IPS DF 19.7 (cell line): ENCODE data around the gene DENND2D.
A peak's percentile ranks its signal among the peaks of the same experiment; 100 is the strongest.

Experiments
- DNase-seq: peaks from one replicate; pipeline ENCODE4 v3.0.0-alpha.2; 2013; ENCODE audit warnings: low read depth, low spot score

The DENND2D gene

DNA sequence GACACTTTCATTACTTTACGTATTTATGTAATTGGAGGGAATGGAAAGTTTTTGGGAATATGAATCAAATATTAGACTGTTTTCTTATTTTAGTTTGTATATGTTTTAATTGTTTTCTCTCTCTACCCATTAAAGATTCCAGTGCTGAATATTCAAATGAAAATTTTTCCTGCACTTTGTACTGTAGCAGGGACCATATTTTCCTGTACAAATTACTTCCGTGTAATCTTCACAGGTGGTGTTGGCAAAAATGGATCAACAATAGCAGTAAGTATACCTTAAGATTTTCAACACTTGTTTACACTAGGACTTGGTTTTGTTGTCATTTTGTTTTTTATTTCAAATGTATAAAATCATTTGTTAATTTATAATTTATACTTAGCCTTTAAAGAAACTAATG, 18.4 kb downstream of the DENND2D start:
- no peak for DNase-seq

- no peak for DNase-seq
These were observed 20.4 kb downstream of the DENND2D start for GRCh38 chr1:111179968-111180533.

GRCh38 chr1:111176678-111177077, 23.8 kb downstream of the DENND2D start:
- no peak for DNase-seq

DNA sequence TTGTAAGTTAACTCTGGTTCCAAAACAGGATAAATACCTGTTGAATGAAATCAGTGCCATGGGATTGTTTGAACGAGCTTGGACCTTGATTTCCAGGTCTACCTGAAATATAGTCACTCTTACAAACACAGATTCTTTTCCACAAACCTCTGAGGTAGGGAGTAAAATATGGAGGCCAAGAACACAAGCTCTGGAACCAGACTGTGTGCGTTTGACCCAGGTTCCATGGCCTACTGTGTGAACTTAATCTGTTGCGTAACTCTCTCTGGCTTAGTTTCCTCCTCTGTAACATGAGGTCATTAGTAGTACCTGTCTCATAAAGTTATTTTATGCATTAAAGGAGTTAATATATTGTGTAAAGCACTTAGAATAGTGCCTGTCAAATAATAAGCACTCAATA, 25.1 kb downstream of the DENND2D start:
- DNase-seq, result no peak

GRCh38 chr1:111174070-111174469, 26.4 kb downstream of the DENND2D start:
- no peak for DNase-seq

DNA sequence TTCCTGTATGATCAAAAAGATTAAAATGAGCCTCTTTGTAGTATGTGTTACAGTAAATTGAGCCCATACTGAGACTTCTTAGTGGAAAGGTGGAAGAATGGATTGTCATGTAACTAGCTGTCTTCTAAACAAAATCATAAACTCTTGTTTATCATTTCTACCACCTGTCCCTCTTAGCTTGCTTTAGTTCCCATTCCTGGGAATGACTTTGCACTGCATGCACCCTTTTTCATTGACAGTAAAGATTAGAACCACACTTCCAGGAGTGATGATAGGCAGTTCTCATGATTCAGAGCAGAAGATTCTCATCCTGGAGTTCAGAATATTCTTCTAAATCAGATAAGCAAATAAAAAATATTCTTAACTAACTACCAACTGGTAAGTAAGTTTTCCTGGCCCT, 28.0 kb downstream of the DENND2D start:
- no peak for DNase-seq

GRCh38 chr1:111164151-111164550, 36.3 kb downstream of the DENND2D start:
- no peak for DNase-seq

DNA sequence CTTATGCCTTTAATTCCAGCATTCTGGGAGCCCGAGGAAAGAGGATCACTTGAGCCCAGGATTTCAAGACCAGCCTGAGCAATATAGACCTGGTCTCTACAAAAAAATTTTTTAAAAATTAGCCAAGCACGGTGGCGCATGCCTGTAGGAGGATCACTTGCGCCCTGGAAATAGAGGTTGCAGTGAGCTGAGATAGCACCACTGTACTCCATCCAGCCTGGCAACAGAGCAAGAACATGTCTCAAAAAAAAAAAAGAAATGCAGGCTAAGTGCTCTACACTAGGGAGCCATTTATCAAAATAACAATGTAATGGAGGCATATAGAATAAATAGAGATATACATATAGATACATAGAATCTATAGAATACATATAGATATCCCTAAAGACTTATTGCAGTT, 37.1 kb downstream of the DENND2D start:
- DNase-seq, result no peak

GRCh38 chr1:111162488-111162880, 38.0 kb downstream of the DENND2D start:
- DNase-seq, result no peak

GRCh38 chr1:111161843-111162487, 38.5 kb downstream of the DENND2D start:
- DNase-seq, result no peak

GRCh38 chr1:111157431-111157830, 43.0 kb downstream of the DENND2D start:
- DNase-seq, result no peak

DNA sequence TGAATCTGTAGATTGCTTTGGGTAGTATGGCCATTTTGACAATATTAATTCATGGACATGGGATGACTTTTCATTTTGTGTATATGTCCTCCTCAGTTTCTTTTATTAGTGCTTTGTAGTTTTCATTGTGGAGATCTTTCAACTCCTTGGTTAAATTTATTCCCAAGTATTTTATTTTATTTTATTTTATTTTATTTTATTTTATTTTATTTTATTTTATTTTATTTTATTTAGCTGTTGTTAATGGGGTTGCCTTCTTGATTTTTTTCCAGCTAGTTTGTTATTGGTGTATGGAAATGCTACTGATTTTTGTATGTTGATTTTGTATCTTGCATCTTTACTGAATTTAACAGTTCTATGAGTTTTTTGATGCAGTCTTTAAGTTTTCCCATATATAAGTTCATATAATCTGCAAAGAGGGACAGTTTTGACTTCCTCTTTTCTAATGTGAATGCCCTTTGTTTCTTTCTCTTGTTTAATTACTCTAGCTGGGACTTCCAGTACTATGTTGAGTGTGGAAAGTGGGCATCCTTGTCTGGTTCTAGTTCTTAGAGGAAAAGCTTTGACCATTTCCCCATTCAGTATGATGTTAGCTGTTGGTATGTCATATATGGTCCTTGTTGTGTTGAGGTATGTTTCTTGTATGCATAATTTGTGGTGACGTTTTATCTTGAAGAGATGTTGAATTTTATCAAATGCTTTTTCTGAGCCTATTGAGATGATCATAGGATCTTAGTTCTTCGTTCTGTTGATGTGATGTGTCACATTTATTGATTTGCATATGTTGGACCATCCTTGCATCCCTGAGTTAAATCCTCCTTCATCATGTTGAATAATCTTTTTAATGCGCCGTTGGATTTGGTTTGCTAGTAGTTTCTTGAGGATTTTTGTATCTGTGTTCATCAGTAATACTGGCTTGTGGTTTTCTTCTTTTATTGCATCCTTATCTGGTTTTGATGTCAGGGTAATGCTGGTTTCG, 46.1 kb downstream of the DENND2D start:
- no peak for DNase-seq

DNA sequence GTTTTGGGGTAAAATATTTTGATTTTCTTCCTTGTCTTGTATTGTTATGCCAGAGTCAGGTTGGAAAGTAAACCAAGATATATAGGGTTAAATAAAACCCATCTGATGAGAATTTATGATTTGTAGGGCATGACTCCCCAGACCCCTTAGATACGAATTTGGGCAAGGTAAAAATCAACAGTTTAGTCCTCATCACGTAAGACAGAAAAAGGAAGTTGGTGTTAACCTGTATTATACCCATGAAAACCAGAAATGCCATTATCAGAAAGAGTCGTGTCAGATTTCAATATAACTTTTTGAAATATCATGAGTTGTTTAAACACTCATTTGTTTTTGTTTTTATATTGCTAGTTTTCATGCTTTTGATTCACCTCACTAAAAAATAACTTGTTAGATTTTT, 48.6 kb downstream of the DENND2D start:
- DNase-seq, result no peak

GRCh38 chr1:111148376-111148881, 52.0 kb downstream of the DENND2D start:
- no peak for DNase-seq

- no peak for DNase-seq
These were observed 52.5 kb downstream of the DENND2D start for GRCh38 chr1:111147948-111148347.

DNA sequence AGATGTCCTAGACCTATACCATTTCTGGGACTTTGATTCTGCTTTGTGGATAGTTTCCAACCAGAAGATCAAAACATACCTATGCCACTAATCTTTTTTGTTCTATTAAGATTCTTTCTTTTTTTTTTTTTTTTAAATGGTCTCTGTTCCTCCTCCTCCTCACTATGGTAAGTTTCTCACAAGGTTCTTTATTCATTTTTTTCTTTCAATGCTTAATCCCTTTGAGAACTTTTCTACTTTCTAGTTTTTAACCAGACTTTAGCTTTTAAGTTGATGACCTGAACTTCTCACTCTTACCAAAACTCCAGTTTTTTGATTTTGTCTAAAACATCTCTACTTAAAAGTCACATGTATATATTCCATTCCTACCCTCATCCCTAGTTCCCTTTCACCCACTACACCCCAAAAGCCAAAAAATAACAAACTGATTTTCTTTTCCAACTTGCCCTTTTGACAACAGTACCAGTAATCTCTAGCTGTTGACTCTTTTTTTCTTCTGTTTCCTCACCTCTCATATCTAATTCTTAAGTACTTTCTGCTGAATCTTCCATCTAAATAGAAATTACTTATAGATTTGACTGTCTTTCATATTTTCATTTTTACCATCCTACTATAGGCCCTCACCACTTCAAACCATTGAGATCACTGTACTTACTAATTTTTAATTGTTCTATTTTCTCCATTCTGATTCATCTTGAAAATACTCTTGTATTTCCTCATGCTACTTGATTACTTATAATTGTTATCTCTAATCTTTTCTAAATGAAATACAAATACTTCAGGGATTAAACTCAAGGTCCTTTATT, 54.3 kb downstream of the DENND2D start:
- no peak for DNase-seq

DNA sequence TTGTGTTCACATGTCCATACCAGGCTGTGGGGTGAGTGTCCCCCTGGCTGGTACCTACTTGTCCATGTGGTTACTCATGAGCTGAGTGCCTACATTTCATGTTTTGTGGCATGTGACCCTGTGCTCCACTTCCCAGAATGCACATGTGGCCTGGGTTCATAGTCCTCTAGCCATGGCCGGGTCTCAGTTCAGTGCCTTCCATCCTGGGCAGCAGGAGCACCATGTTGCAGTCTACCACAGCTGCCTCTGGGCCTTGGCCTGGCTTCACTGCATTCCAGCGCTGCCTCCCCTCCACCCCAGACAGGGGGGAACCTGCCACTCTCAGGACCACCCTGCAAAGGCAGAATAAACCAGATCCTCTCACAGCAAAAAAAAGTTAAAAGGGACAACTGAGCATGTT, 54.9 kb downstream of the DENND2D start:
- DNase-seq, result no peak

DNA sequence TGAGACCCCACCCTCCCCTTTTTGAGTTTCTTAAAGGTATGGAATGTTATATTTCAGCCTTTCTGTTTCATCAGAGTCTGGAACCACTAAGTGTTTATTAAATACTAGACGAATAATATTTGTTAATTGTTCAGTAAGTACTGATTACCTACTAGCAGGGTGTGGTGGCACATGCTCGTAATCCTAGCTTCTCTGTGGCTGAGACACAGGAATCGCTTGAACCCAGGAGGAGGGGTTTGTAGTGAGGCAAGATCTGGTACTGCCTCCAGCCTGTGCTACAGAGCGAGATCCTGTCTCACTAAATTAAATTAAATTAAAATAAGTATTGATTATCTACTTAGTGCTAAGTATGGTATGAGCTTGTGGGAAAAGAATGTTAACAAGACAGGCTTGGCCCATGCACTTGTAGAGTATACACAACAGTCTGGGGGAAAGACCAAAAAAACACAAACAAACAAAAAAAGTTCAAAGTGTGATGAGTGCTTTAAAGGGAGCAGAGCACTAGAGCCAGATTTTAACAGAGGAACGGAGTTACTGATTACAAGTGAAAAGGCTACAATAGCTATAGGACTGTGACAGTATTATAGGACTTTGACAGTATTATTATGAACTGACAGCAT, 58.0 kb downstream of the DENND2D start:
- no peak for DNase-seq

GRCh38 chr1:111141245-111142220, 58.9 kb downstream of the DENND2D start:
- DNase-seq, result no peak

GRCh38 chr1:111140680-111140967, 59.8 kb downstream of the DENND2D start:
- DNase-seq, result peak; percentile 5
